GM12872 (cell line): ENCODE results near the gene TRAPPC8.

Experiments
- CTCF ChIP-seq: IDR thresholded peaks from 3 replicates; pipeline ENCODE4 v1.5.1; 2011; ENCODE audit warnings: low read depth, mild to moderate bottlenecking, low read length, moderate library complexity; ENCODE audit not compliant: insufficient read depth

The TRAPPC8 gene

GRCh38 chr18:31801078-31801477 is 141.8 kb downstream of the TRAPPC8 start:
- no peak for TF ChIP-seq CTCF

- TF ChIP-seq CTCF = no peak
Measured at GRCh38 chr18:31798399-31798798, 144.5 kb downstream of the TRAPPC8 start.

GRCh38 chr18:31795747-31796146 is 147.2 kb downstream of the TRAPPC8 start:
- TF ChIP-seq CTCF = no peak

GRCh38 chr18:31793531-31793930 is 149.4 kb downstream of the TRAPPC8 start:
- no peak for TF ChIP-seq CTCF

- no peak for TF ChIP-seq CTCF
Measured at GRCh38 chr18:31792580-31792911, 150.4 kb downstream of the TRAPPC8 start.

GRCh38 chr18:31791817-31792579 is 150.9 kb downstream of the TRAPPC8 start:
- no peak for TF ChIP-seq CTCF

- no peak for TF ChIP-seq CTCF
Measured at GRCh38 chr18:31789409-31789808, 153.5 kb downstream of the TRAPPC8 start.
